H1 (cell line): ENCODE data around the gene CSE1L. TPM values are rescaled to one million over a fixed set of nuclear protein-coding genes. Genes with fewer than 3 reads are reported as not detected.

Experiments used
- JUN ChIP-seq: IDR thresholded peaks from 2 replicates; pipeline ENCODE4 v1.6.1; 2011; ENCODE audit warnings: low read depth, mild to moderate bottlenecking, improper control_type of control experiment, low read length
- RXRA ChIP-seq: IDR thresholded peaks from 2 replicates; pipeline ENCODE4 v1.6.1; 2011; ENCODE audit warnings: low read depth, mild to moderate bottlenecking, low read length, moderate library complexity; ENCODE audit not compliant: insufficient read depth
- polyA plus RNA-seq, 7 experiments: library from polyadenylated mRNA; depleted of rRNA in 3 of 7; stranded (reverse) in 5 of 7; unstranded in 2 of 7; fragments of >200 nt in 5 of 7; fragments of 200-250 nt in 2 of 7; gene quantifications; 1 replicate in 5 of 7; 2 replicates in 1 of 7; 4 replicates in 1 of 7; pipeline versions ENCODE4 v1.2.1 to v1.2.3, GENCODE V29; 2011 to 2013; ENCODE audit warnings: missing spikeins in 2 of 7, mixed read lengths in 2 of 7
- small RNA-seq: library from polyadenylated mRNA; stranded (forward); fragments of <200 nt; extraction: miRNeasy Mini kit (QIAGEN cat#:217004); gene quantifications from one replicate; pipeline ENCODE3, GENCODE V24; 2013; ENCODE audit not compliant: insufficient read depth
- total RNA-seq: library from RNA; stranded (reverse); fragmentation: NEBNext Ultra II Directional; extraction: Animal tissue kit (Norgen Biotek cat#: 25700); gene quantifications from 2 replicates; pipeline ENCODE4 v1.2.1, GENCODE V29; 2021

CSE1L gene
- total and polyA plus RNA-seq, 2 of the 8 experiments (the other 6 are each of a cell fraction or from before 2014, with no cell fraction given): 94.1 to 269 TPM

DNA sequence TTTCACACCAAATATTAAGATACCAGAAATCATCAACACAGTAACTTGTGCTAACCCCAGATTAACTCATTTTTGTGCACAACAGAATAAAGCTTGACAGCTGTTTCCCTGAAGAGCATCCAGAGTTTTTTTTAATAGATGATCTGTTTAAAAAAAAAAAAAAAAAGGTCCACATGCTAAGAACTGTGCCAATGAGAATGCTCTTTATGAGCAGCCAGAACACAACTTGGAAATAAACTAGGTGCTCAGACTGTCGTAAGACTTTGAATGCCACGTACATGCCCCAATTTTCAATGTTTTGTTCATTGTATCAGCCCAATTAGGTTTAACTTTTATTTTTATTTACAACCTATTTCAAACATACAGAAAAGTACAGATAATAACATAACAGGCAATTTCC is 94.7 kb downstream of the CSE1L start (continued):
- TF ChIP-seq RXRA (no peak), JUN (no peak)

Small RNAs within 50 kb of the gene (small RNA-seq; reads per million reads assigned to genes)
- not detected for gene SNAP23P1

Other genes with a start within 250 kb of the CSE1L start
- 12.8 and 13.5 TPM in 2 replicates for gene PREX1, start 218.3 kb upstream of the CSE1L start, total RNA-seq
- 10.7 and 13.4 TPM in 2 replicates for gene PREX1, start 218.3 kb upstream of the CSE1L start, polyA plus RNA-seq (2011; rRNA removed)
- 21.5 and 21.8 TPM in 2 replicates for gene ARFGEF2, start 124.6 kb upstream of the CSE1L start, total RNA-seq
- 6.7 and 8.1 TPM in 2 replicates for gene ARFGEF2, start 124.6 kb upstream of the CSE1L start, polyA plus RNA-seq (2011; rRNA removed)
- 107 and 111 TPM in 2 replicates for gene STAU1, start 142.0 kb downstream of the CSE1L start, total RNA-seq
- gene STAU1, start 142.0 kb downstream of the CSE1L start, polyA plus RNA-seq (2011; rRNA removed): 37.5 and 41.4 TPM in 2 replicates
- gene DDX27, start 173.1 kb downstream of the CSE1L start, total RNA-seq: 49.3 and 51.0 TPM in 2 replicates
- gene DDX27, start 173.1 kb downstream of the CSE1L start, polyA plus RNA-seq (2011; rRNA removed): 42.7 and 86.3 TPM in 2 replicates
- 11.3 and 13.0 TPM in 2 replicates for gene ZNFX1, start 231.7 kb downstream of the CSE1L start, total RNA-seq
- 3.1 and 3.4 TPM in 2 replicates for gene ZNFX1, start 231.7 kb downstream of the CSE1L start, polyA plus RNA-seq (2011; rRNA removed)